Naive thymus-derived CD8-positive, alpha-beta T cell (primary cell): ENCODE measurements around the gene B4GALT4. TPM values are rescaled to one million over a fixed set of nuclear protein-coding genes. Genes with fewer than 3 reads are reported as not detected.

Source experiments
- ATAC-seq, 2 donors: fragments of 150-1000 bp; cut with Tn5 transposase in 1 of 2; sonication (Bioruptor Pico), chemical (Tn5 transposase) in 1 of 2; 1 replicate in 1 of 2; 2 replicates in 1 of 2; pipeline ENCODE4 v1.10.0; 2021; ENCODE audit warnings: mild to moderate bottlenecking in 2 of 2, moderate library complexity in 2 of 2
- POLR2A ChIA-PET: fragments of 350-600 bp; sonication (Branson Sonifier 250); formaldehyde crosslinking; loops from one replicate; lab custom pipeline; 2021; ENCODE audit warnings: antibody characterized with exemption; lab: Charles Lee
- DNase-seq, 10 donors: peaks; one replicate each; pipeline versions ENCODE4 v3.0.0 to v3.0.0-alpha.2; 2020 to 2022
- H3K27ac Mint-ChIP-seq, 10 donors: one replicate each; pipeline ENCODE4 v1.8.0; 2020 to 2022; ENCODE audit warnings: mild to moderate bottlenecking in 10 of 10, mixed read lengths in 10 of 10, moderate library complexity in 4 of 10, inconsistent platforms in 1 of 10
- H3K27me3 Mint-ChIP-seq, 5 donors: one replicate each; pipeline ENCODE4 v1.8.0; 2021 to 2022; ENCODE audit warnings: mixed read lengths in 5 of 5
- H3K36me3 Mint-ChIP-seq, 3 donors: one replicate each; pipeline ENCODE4 v1.8.0; 2020 to 2022; ENCODE audit warnings: mixed read lengths in 3 of 3, mild to moderate bottlenecking in 2 of 3, inconsistent platforms in 1 of 3
- H3K4me1 Mint-ChIP-seq, 4 donors: one replicate each; pipeline ENCODE4 v1.8.0; 2021 to 2022; ENCODE audit warnings: mixed read lengths in 4 of 4
- H3K4me3 Mint-ChIP-seq, 10 donors: one replicate each; pipeline ENCODE4 v1.8.0; 2020 to 2022; ENCODE audit warnings: mild to moderate bottlenecking in 10 of 10, mixed read lengths in 10 of 10, moderate library complexity in 6 of 10, inconsistent platforms in 1 of 10
- H3K9me3 Mint-ChIP-seq, 9 donors: one replicate each; pipeline ENCODE4 v1.8.0; 2020 to 2022; ENCODE audit warnings: mixed read lengths in 9 of 9, mild to moderate bottlenecking in 3 of 9, inconsistent platforms in 1 of 9, moderate library complexity in 1 of 9
- polyA plus RNA-seq, 3 donors: library from polyadenylated mRNA; unstranded; fragments of 300-500 nt; fragmentation: Illumina TruSeq; gene quantifications; one replicate each; pipeline ENCODE4 v1.2.3, GENCODE V29; 2021
- total RNA-seq, 8 experiments: library from RNA in 2 of 8; stranded (reverse) in 2 of 8; gene quantifications; one replicate each; pipeline ENCODE4 v1.2.3 and lab custom pipeline; 2021 to 2026

The B4GALT4 gene
- total and polyA plus RNA-seq, 5 experiments from 2014 or later = 2.9 to 13.2 (median 6.8) TPM

DNA sequence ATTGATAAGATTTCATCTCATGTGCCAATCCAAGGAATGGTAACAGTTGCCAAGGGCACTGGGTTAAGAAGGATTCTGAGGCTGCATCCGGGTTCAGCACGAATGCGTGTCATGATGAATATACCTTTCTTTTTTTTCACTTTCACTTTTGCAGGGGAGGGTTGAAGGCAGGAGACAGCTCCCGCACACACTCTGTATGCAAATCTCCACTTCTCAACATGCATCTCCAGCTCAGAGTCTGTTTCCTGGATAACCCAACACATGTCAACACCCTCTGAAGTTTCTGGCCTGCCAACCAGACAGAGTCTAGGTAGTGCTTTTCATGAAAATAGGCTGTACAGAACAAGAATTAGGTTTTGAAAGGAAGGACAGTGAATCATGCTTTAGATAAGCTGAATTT, 21.6 kb downstream of the B4GALT4 start:
- H3K9me3 Mint-ChIP-seq = no peaks in the 10 kb centered on the region
- DNase-seq (peak in 1 of 10 donors; percentile 54), ATAC-seq (peak; percentile 44 to 95)
- peaks cover 12 to 90% (median 35%) of the 10 kb centered on the region in 3 donors for H3K36me3 Mint-ChIP-seq
- peaks cover 14 to 19% (median 18%) of the 10 kb centered on the region in 4 donors for H3K4me1 Mint-ChIP-seq
- H3K27me3 Mint-ChIP-seq = no peaks in the 10 kb centered on the region
- POLR2A ChIA-PET = no interaction called here
- peak overlapping the region; percentile 51 to 95 (median 76) for H3K27ac Mint-ChIP-seq
- H3K4me3 Mint-ChIP-seq = peak overlapping the region in 6 of 10 donors; percentile 11 to 65 (median 38)

DNA sequence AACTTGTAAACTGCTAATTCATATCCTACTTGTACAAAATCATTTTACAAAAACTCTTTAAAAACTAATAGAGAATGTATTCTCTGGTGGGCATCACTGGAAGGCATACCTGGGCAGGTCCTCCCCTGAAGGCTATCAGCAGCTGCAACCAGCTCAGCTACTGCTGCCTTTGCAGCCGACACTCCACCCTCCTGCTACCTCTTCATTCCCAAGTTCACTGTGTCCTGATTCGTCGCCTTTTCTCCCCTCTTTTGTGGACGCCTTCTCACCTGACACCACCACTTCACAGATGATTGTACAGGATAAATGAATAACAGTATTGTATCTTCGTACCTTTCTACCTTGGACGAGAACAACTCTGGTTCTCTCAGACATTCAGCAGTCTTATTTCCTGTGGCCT, 28.9 kb downstream of the B4GALT4 start:
- Mint-ChIP-seq H3K4me1 (peaks cover 14 to 21% (median 17%) of the 10 kb centered on the region in 4 donors), H3K36me3 (peaks cover 31 to 81% (median 41%) of the 10 kb centered on the region in 3 donors), H3K27me3 (no peaks in the 10 kb centered on the region), H3K27ac (peak overlapping the region in 1 of 10 donors; percentile 6), H3K4me3 (no peak overlapping the region), H3K9me3 (no peaks in the 10 kb centered on the region)
- no peak for DNase-seq
- ATAC-seq = no peak
- POLR2A ChIA-PET = no interaction called here

DNA sequence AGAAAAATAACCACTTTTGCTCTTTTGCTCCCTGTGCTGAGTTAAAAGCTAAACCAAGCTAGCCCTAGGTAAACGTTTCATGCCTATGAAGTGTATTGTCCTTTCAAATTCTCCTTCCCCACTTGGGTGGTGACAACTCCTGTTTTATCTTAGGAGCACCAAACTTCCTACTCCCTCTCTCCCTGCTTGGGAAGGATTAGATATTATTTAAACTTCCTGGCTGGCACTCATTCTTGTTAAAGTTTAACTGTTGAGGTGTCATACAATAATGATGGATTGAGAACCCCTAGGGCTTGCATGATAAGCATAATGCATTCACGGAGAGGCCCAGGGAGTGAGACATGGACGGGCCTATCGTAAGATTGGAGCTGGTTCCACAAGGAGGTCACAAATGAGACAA, 29.5 kb downstream of the B4GALT4 start:
- H3K4me1 Mint-ChIP-seq = peaks cover 18 to 27% (median 21%) of the 10 kb centered on the region in 4 donors
- peak overlapping the region in 1 of 10 donors; percentile 58 for H3K27ac Mint-ChIP-seq
- DNase-seq (no peak), ATAC-seq (no peak)
- peaks cover 31 to 74% (median 39%) of the 10 kb centered on the region in 3 donors for H3K36me3 Mint-ChIP-seq
- POLR2A ChIA-PET = no interaction called here
- H3K4me3 Mint-ChIP-seq = no peak overlapping the region
- H3K27me3 Mint-ChIP-seq = no peaks in the 10 kb centered on the region
- no peaks in the 10 kb centered on the region for H3K9me3 Mint-ChIP-seq

DNA sequence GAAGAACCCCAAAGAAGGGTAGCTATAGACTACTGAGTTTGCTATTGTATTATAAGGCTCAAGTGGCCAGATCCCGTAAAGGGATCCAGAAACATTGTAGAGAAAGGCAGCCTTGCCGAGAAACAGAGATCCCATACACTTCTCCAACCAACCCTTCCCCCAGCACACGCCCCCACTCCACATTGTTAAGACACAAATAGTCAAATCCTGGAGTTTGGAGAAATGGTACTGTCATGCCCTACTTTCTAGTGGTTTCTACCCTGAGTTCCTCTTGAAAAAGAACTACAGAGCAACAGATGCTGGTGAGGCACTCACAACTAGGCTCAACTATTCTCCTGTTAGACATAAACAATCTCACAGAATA, 33.2 kb downstream of the B4GALT4 start:
- POLR2A ChIA-PET = no interaction called here
- Mint-ChIP-seq H3K9me3 (peaks cover 0 to 3% (median 0%) of the 10 kb centered on the region in 9 donors), H3K27me3 (no peaks in the 10 kb centered on the region), H3K4me3 (peak overlapping the region in 3 of 10 donors; percentile 7 to 54 (median 44)), H3K27ac (peak overlapping the region in 8 of 10 donors; percentile 6 to 77 (median 56)), H3K36me3 (peaks cover 18 to 37% (median 31%) of the 10 kb centered on the region in 3 donors), H3K4me1 (peaks cover 18 to 38% (median 27%) of the 10 kb centered on the region in 4 donors)
- ATAC-seq = no peak
- DNase-seq = no peak

DNA sequence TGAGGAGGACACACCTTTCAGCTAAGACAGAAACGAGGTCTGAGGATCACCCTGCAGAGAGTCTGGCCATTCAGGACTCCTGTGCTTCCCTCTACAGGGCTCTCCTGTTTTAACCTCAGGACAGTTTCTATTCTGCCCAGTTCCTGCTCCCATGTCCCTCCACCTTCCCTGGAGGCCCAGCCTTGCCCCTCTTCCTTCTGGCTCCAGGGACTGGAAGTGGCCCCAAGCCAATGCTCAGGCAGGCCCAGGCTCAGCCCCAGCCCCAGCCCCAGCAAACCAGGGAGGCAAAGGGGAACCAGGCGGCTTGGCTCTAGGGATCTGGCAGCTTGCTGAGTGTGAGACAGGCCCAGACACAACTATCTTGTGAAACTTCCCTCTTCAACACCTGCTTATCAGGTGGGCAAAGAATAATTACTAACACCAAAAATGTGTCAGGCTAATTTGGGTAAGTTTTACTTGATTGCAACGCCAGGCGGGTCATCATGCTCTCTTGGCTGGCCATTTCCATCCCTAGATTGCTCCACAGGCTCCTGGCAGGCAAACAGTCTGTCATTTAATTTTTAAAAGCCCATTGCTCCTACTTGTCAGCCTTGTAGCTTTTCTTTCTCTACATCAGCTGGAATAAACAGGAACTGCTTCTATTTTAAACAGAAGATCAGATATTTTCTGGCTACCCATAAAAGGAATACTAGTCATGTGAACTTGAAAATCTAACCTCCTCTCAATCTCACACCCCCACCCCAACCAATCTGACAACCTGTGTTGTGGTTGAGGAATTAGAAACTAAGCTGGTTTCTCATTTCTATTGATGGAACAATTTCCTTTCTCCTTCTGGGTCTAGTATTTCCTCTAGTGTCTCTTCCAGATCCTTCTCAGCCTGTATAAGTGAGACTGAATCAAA, 33.8 kb downstream of the B4GALT4 start:
- Mint-ChIP-seq H3K36me3 (peaks cover 15 to 31% (median 25%) of the 10 kb centered on the region in 3 donors), H3K4me3 (peak overlapping the region in 5 of 10 donors; percentile 4 to 54 (median 23)), H3K9me3 (peaks cover 0 to 3% (median 0%) of the 10 kb centered on the region in 9 donors), H3K4me1 (peaks cover 18 to 38% (median 27%) of the 10 kb centered on the region in 4 donors), H3K27me3 (no peaks in the 10 kb centered on the region), H3K27ac (peak overlapping the region; percentile 6 to 77 (median 56))
- POLR2A ChIA-PET = no interaction called here
- no peak for ATAC-seq
- no peak for DNase-seq

DNA sequence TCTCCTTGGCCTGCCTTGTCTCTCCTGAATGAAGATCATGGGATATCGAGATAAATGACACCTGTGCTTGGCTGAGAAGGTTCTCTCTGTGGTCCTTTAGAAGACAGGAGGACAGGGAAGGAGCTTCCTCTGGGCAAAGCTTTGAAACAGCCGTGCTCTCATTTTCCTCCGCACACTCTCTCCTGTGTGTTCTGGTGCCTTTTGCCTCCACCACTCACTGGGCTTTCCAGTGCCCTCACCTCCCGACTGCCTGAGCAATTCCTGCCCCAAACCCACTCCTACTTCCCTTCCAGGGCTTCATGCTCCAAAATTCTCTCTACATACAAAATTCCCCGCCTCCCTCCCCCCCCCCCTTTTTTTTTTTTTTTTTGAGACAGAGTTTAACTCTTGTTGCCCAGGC, 35.0 kb downstream of the B4GALT4 start:
- Mint-ChIP-seq H3K36me3 (peaks cover 8 to 22% (median 19%) of the 10 kb centered on the region in 3 donors), H3K9me3 (peaks cover 0 to 3% (median 0%) of the 10 kb centered on the region in 9 donors), H3K27me3 (no peaks in the 10 kb centered on the region), H3K27ac (peak overlapping the region in 3 of 10 donors; percentile 27 to 72 (median 38)), H3K4me3 (no peak overlapping the region), H3K4me1 (peaks cover 18 to 38% (median 27%) of the 10 kb centered on the region in 4 donors)
- ATAC-seq = no peak
- POLR2A ChIA-PET = no interaction called here
- DNase-seq = no peak

DNA sequence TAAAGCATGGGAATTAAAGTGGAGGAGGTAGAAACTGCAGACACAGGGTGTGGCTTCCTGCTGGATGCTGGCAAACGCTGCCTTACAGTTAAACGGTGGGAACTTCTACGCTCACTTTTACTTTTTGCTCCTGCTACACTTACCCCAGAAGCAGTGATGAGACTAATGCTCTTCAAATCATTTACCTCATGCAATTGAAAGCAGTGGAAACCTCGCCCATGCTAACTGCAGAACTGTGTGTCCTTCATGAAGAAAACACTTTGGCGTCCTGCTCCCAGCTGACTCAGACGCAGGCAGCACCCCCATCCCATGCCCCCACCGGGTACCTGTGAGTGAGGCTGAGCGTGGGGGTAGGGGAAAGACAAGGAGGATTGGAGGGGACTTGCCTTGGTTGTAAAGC, 35.5 kb downstream of the B4GALT4 start:
- Mint-ChIP-seq H3K9me3 (peaks cover 0 to 3% (median 0%) of the 10 kb centered on the region in 9 donors), H3K4me3 (no peak overlapping the region), H3K27ac (peak overlapping the region in 4 of 10 donors; percentile 16 to 38 (median 28)), H3K36me3 (peaks cover 4 to 17% (median 14%) of the 10 kb centered on the region in 3 donors), H3K4me1 (peaks cover 18 to 35% (median 27%) of the 10 kb centered on the region in 4 donors), H3K27me3 (no peaks in the 10 kb centered on the region)
- POLR2A ChIA-PET = no interaction called here
- DNase-seq (no peak), ATAC-seq (no peak)

DNA sequence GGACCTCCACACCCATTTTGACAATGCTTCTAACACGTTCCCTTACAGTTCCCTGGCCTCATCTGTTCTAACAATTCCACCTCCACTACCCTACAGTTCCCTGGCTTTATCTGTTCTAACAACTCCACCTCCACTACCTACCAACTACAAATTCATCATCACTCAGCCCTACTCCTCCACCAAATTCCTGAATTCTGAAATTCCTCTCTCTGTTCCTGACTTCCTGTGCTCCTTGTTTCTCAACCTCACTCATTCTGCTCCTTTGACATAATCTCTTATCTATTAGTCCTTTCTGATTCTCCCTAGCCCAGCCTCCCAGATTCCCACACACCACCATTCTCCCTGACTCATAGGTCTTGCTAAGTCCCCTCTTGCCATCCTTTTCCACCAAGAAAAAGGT, 44.8 kb downstream of the B4GALT4 start:
- ATAC-seq = no peak
- Mint-ChIP-seq H3K9me3 (no peaks in the 10 kb centered on the region), H3K4me3 (no peak overlapping the region), H3K36me3 (peaks cover 0 to 2% (median 0%) of the 10 kb centered on the region in 3 donors), H3K27ac (peak overlapping the region in 1 of 10 donors; percentile 1), H3K4me1 (no peaks in the 10 kb centered on the region), H3K27me3 (peaks cover 0 to 5% (median 3%) of the 10 kb centered on the region in 5 donors)
- POLR2A ChIA-PET = no interaction called here
- no peak for DNase-seq

DNA sequence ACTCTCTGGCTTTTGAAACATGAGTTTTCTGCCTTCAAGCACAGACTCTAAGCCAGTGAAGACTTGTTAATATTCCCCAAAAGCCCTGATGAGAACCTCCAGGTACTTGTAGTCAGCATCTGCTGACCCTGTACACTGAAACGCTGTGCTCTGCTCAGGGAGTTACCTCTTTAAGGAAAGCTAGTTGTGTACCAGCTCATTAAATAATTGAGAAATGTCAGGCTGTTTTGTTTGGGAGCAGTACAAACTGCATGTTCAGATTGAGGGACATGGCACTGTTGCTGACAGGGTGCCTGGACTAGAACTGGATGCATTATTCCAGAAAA, 45.6 kb downstream of the B4GALT4 start:
- Mint-ChIP-seq H3K36me3 (peaks cover 0 to 2% (median 0%) of the 10 kb centered on the region in 3 donors), H3K27ac (no peak overlapping the region), H3K4me1 (no peaks in the 10 kb centered on the region), H3K9me3 (no peaks in the 10 kb centered on the region), H3K27me3 (peaks cover 0 to 5% (median 3%) of the 10 kb centered on the region in 5 donors), H3K4me3 (no peak overlapping the region)
- DNase-seq (no peak), ATAC-seq (no peak)
- POLR2A ChIA-PET = no interaction called here

DNA sequence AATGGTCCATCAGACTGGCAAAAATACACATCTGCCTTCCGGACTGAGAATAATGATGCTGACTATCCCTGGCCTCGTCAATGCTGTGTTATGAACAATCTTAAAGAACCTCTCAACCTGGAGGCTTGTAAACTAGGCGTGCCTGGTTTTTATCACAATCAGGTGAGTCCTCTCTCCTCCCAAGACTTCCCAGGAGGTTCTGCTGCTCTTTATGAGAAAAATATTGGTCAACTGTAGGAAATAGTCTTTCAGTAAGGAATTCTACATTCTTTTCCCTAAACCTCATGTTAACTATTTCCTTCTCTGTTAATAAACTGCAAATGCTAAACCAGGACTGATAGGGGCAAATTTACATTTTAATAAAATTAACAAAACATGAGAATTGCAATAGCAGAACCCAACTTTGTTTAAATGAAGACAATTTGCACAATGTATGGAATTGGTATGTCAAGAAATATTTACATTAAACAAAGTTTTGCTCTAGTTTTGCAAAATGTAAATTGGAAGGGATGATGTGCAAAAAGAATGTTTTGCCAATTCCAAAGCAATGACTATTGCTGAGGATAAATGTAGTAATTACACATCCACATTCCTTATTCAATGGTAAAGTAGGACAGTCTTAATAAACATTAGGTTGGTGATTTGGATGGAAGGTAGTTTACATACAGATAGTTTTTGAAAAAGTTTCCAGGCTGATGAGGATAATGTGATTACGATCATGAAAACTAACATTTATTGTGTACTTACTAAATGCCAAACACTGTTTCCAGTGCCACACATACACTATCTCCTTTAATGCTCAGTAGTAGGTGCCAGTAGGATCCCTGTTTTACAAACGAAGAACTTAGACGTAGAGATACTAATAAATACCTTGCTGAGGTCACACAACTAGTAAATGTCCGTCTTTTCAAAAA, 46.2 kb downstream of the B4GALT4 start:
- H3K4me3 Mint-ChIP-seq = no peak overlapping the region
- H3K4me1 Mint-ChIP-seq = no peaks in the 10 kb centered on the region
- no peak for DNase-seq
- POLR2A ChIA-PET = no interaction called here
- H3K27ac Mint-ChIP-seq = no peak overlapping the region
- ATAC-seq = no peak
- H3K36me3 Mint-ChIP-seq = peaks cover 0 to 2% (median 0%) of the 10 kb centered on the region in 3 donors
- peaks cover 0 to 5% (median 3%) of the 10 kb centered on the region in 5 donors for H3K27me3 Mint-ChIP-seq
- H3K9me3 Mint-ChIP-seq = no peaks in the 10 kb centered on the region

DNA sequence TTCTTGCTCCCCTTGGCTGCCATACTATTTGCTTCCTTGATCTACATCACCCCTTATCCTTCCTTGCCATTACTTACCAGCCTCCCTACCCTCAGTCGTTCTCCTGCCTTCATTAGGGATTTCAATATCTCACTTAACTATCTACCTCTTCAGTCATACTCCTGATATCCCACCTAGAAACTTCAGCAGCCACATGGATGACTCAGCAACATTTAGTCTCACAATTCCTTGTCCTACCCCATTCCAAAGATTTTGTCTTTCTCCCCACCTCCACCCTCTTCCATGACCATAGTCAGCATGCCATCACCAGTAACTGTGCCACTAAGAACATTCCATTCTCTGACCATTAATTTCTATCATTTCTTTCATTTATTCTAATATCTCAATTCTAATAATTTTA, 48.9 kb downstream of the B4GALT4 start:
- Mint-ChIP-seq H3K4me1 (no peaks in the 10 kb centered on the region), H3K36me3 (no peaks in the 10 kb centered on the region), H3K27ac (no peak overlapping the region), H3K9me3 (no peaks in the 10 kb centered on the region), H3K4me3 (no peak overlapping the region), H3K27me3 (peaks cover 0 to 5% (median 3%) of the 10 kb centered on the region in 5 donors)
- POLR2A ChIA-PET = no interaction called here
- ATAC-seq (no peak), DNase-seq (no peak)

DNA sequence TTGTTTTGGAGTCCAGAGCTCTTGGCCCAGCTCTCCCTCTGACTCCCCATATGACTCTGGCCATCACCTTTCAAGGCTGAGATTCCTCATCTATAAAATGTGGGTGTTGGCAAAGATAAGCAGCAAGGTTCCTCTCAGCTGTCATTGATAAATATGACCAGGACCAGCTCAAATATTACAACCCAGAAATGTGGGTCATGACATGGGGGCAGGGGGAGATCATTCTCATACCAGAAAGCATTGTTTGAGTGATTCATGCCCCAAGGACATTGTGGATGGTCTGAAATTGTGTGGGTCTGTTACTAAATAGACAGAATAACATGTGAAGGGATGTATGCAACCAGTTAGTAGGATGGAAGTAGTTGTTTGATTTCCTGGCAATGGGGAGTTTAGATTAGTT, 53.4 kb downstream of the B4GALT4 start:
- no peaks in the 10 kb centered on the region for H3K9me3 Mint-ChIP-seq
- H3K27me3 Mint-ChIP-seq = peaks cover 0 to 3% (median 0%) of the 10 kb centered on the region in 5 donors
- DNase-seq = no peak

More for the DNA sequence above, 53.4 kb downstream of the B4GALT4 start:
- Mint-ChIP-seq H3K4me1 (no peaks in the 10 kb centered on the region), H3K27ac (no peak overlapping the region), H3K36me3 (no peaks in the 10 kb centered on the region), H3K4me3 (no peak overlapping the region)
- ATAC-seq = no peak
- POLR2A ChIA-PET = no interaction called here
